ENCODE results near the gene DUOXA1.

GRCh38 chr15:45105586-45105985, 24.1 kb downstream of the DUOXA1 start:
- no peak for TF ChIP-seq POLR2AphosphoS5 (IDR thresholded peaks at IDR 0.05; ENCODE audit: low read depth)
- TF ChIP-seq GABPA (IDR thresholded peaks at IDR 0.05; ENCODE audit: low read depth) = no peak
